H9 (cell line): ENCODE measurements around the gene KRT8. TPM values are rescaled to one million over a fixed set of nuclear protein-coding genes. Genes with fewer than 3 reads are reported as not detected.

Source experiments
- DNase-seq: peaks from one replicate; pipeline ENCODE4 v3.0.0-alpha.2; 2017
- H2AFZ ChIP-seq: one replicate; pipeline ENCODE4 v1.6.1; 2013; ENCODE audit warnings: mild to moderate bottlenecking, low read length, control low read depth, moderate library complexity
- H2AK5ac ChIP-seq: 2 replicates; pipeline ENCODE4 v1.6.1; 2013; ENCODE audit warnings: low read length, control low read depth, mixed read lengths; ENCODE audit not compliant: insufficient read length
- H2BK120ac ChIP-seq: one replicate; pipeline ENCODE4 v1.6.1; 2013; ENCODE audit warnings: low read depth, mild to moderate bottlenecking, low read length, control low read depth, inconsistent platforms; ENCODE audit not compliant: poor library complexity, severe bottlenecking
- H2BK12ac ChIP-seq: 2 replicates; pipeline ENCODE4 v1.6.1; 2013; ENCODE audit warnings: low read length, control low read depth, mixed read lengths, low read depth; ENCODE audit not compliant: insufficient read length
- H2BK15ac ChIP-seq: 2 replicates; pipeline ENCODE4 v1.6.1; 2013; ENCODE audit warnings: low read depth, low read length, control low read depth
- H2BK20ac ChIP-seq: one replicate; pipeline ENCODE4 v1.6.1; 2013; ENCODE audit warnings: low read depth, mild to moderate bottlenecking, low read length, control low read depth, inconsistent platforms; ENCODE audit not compliant: poor library complexity, severe bottlenecking
- H2BK5ac ChIP-seq: 2 replicates; pipeline ENCODE4 v1.6.1; 2013; ENCODE audit warnings: low read length, control low read depth, mixed read lengths; ENCODE audit not compliant: insufficient read length
- H3K14ac ChIP-seq: 2 replicates; pipeline ENCODE4 v1.6.1; 2013; ENCODE audit warnings: low read length, control low read depth; ENCODE audit not compliant: insufficient read depth
- H3K18ac ChIP-seq: 2 replicates; pipeline ENCODE4 v1.6.1; 2013; ENCODE audit warnings: low read depth, mild to moderate bottlenecking, mixed read lengths, low read length, control low read depth; ENCODE audit not compliant: insufficient read length
- H3K23ac ChIP-seq: 2 replicates; pipeline ENCODE4 v1.6.1; 2013; ENCODE audit warnings: low read length, control low read depth, mixed read lengths, low read depth; ENCODE audit not compliant: insufficient read length
- H3K23me2 ChIP-seq: 2 replicates; pipeline ENCODE4 v1.6.1; 2013; ENCODE audit warnings: low read depth, mild to moderate bottlenecking, mixed read lengths, low read length, control low read depth; ENCODE audit not compliant: insufficient read length, poor library complexity, severe bottlenecking
- H3K27ac ChIP-seq: 2 replicates; pipeline ENCODE4 v1.5.1; 2013; ENCODE audit warnings: low read length, control low read depth, mixed read lengths, low read depth; ENCODE audit not compliant: insufficient read length
- H3K27me3 ChIP-seq: 2 replicates; pipeline ENCODE4 v1.6.1; 2013; ENCODE audit warnings: low read length, control low read depth, inconsistent platforms; ENCODE audit not compliant: insufficient read depth
- H3K4ac ChIP-seq: 2 replicates; pipeline ENCODE4 v1.6.1; 2013; ENCODE audit warnings: low read depth, mild to moderate bottlenecking, control low read depth, inconsistent platforms, low read length, moderate library complexity
- H3K4me1 ChIP-seq: 2 replicates; pipeline ENCODE4 v1.6.1; 2013; ENCODE audit warnings: low read length, control low read depth, inconsistent platforms; ENCODE audit not compliant: insufficient read depth
- H3K4me2 ChIP-seq: 2 replicates; pipeline ENCODE4 v1.6.1; 2013; ENCODE audit warnings: low read length, control low read depth, mixed read lengths; ENCODE audit not compliant: insufficient read length, insufficient read depth
- H3K56ac ChIP-seq: 2 replicates; pipeline ENCODE4 v1.6.1; 2013; ENCODE audit warnings: low read depth, mild to moderate bottlenecking, mixed read lengths, low read length, control low read depth; ENCODE audit not compliant: insufficient read length
- H3K79me1 ChIP-seq: 2 replicates; pipeline ENCODE4 v1.6.1; 2013; ENCODE audit warnings: low read depth, mild to moderate bottlenecking, moderate library complexity, low read length, control low read depth, inconsistent platforms; ENCODE audit not compliant: insufficient read depth, poor library complexity, severe bottlenecking
- H3K79me2 ChIP-seq: 2 replicates; pipeline ENCODE4 v1.6.1; 2013; ENCODE audit warnings: low read length, control low read depth, inconsistent platforms; ENCODE audit not compliant: insufficient read depth
- H3K9ac ChIP-seq: 2 replicates; pipeline ENCODE4 v1.6.1; 2013; ENCODE audit warnings: low read length, control low read depth, mixed read lengths; ENCODE audit not compliant: insufficient read length; ENCODE audit errors: extremely low read depth
- H3K9me3 ChIP-seq: one replicate; pipeline ENCODE4 v1.6.1; 2013; ENCODE audit warnings: low read depth, low read length, inconsistent platforms; ENCODE audit not compliant: control insufficient read depth
- H3T11ph ChIP-seq: one replicate; pipeline ENCODE4 v1.6.1; 2013; ENCODE audit warnings: mild to moderate bottlenecking, low read length, control low read depth, inconsistent platforms
- H4K20me1 ChIP-seq: one replicate; pipeline ENCODE4 v1.6.1; 2013; ENCODE audit not compliant: control insufficient read depth, insufficient read length, insufficient read depth
- H4K5ac ChIP-seq: 2 replicates; pipeline ENCODE4 v1.6.1; 2013; ENCODE audit warnings: low read depth, mild to moderate bottlenecking, mixed read lengths, low read length, control low read depth; ENCODE audit not compliant: insufficient read length
- H4K8ac ChIP-seq: replicated peaks from 2 replicates; pipeline ENCODE4 v1.6.1; 2013; ENCODE audit warnings: low read length, control low read depth, mixed read lengths, low read depth; ENCODE audit not compliant: insufficient read length
- H4K91ac ChIP-seq: 2 replicates; pipeline ENCODE4 v1.6.1; 2013; ENCODE audit warnings: low read depth, mild to moderate bottlenecking, moderate library complexity, mixed read lengths, low read length, control low read depth; ENCODE audit not compliant: insufficient read length
- H3K27ac Mint-ChIP-seq, 3 experiments: 2 replicates in 2 of 3; 3 replicates in 1 of 3; pipeline ENCODE4 v1.8.0; 2020 to 2021; ENCODE audit warnings: mixed read lengths in 3 of 3, mild to moderate bottlenecking in 1 of 3, moderate library complexity in 1 of 3
- H3K27me3 Mint-ChIP-seq: 2 replicates; pipeline ENCODE4 v1.8.0; 2021; ENCODE audit warnings: low read depth, mild to moderate bottlenecking, moderate library complexity, mixed read lengths
- H3K36me3 Mint-ChIP-seq, 3 experiments: 2 replicates in 2 of 3; 3 replicates in 1 of 3; pipeline ENCODE4 v1.8.0; 2020 to 2021; ENCODE audit warnings: low read depth in 3 of 3, mixed read lengths in 3 of 3; ENCODE audit not compliant: insufficient read depth in 1 of 3
- H3K4me1 Mint-ChIP-seq, 2 experiments: 2 replicates each; pipeline ENCODE4 v1.8.0; 2020; ENCODE audit warnings: mixed read lengths in 2 of 2
- H3K4me3 Mint-ChIP-seq, 2 experiments: 2 replicates in 1 of 2; 3 replicates in 1 of 2; pipeline ENCODE4 v1.8.0; 2020 to 2021; ENCODE audit warnings: mild to moderate bottlenecking in 2 of 2, mixed read lengths in 2 of 2, moderate library complexity in 1 of 2
- H3K9me3 Mint-ChIP-seq, 2 experiments: 2 replicates in 1 of 2; 3 replicates in 1 of 2; pipeline ENCODE4 v1.8.0; 2020; ENCODE audit warnings: mild to moderate bottlenecking in 2 of 2, mixed read lengths in 2 of 2, moderate library complexity in 1 of 2
- CTCF ChIP-seq: fragments of 200-600 bp; sonication (generic); conservative IDR thresholded peaks from 3 replicates; pipeline ENCODE4 v1.8.0; 2021; ENCODE audit warnings: antibody characterized with exemption, mild to moderate bottlenecking
- WGBS: extraction: QIAGEN DNeasy Blood & Tissue Kit; methylation state at CpG from one replicate; pipeline ENCODE4 v1.1.7; 2013; ENCODE audit warnings: missing lambda C conversion rate, low lambda C conversion rate, mixed read lengths; ENCODE audit not compliant: insufficient read length; ENCODE audit errors: extremely low coverage; 5-methylcytosine and 5-hydroxymethylcytosine counted together
- total RNA-seq: library from RNA; stranded (reverse); gene quantifications from 2 replicates; pipeline ENCODE4 v1.2.1, GENCODE V29; 2021

KRT8 gene
- total RNA-seq, 1 experiment from 2014 or later = 244 TPM

GRCh38 chr12:52847335-52848102 is 57.4 kb downstream of the KRT8 start:
- no peaks in the 10 kb centered on the region for H3K79me2 ChIP-seq
- H3K4me2 ChIP-seq = no peak overlapping the region
- H2BK5ac ChIP-seq = peak overlapping the region; percentile 64
- H3K9me3 ChIP-seq = no peaks in the 10 kb centered on the region
- H2AFZ ChIP-seq = no peak overlapping the region
- H4K8ac ChIP-seq = no peak overlapping the region
- peaks cover 2% of the 10 kb centered on the region for H3K23me2 ChIP-seq
- Mint-ChIP-seq H3K27ac (no peak overlapping the region), H3K36me3 (no peaks in the 10 kb centered on the region), H3K4me1 (peaks cover 0 to 4% of the 10 kb centered on the region in 2 experiments; a peak in 1 of 4 replicates), H3K9me3 (no peaks in the 10 kb centered on the region), H3K4me3 (no peak overlapping the region), H3K27me3 (peaks cover 4% of the 10 kb centered on the region)
- no peak overlapping the region for H3K4ac ChIP-seq
- no peaks in the 10 kb centered on the region for H3K27me3 ChIP-seq
- no peak for TF ChIP-seq CTCF
- H3K23ac ChIP-seq = no peak overlapping the region
- H3K27ac ChIP-seq = no peak overlapping the region
- no peak overlapping the region for H4K5ac ChIP-seq
- no peak overlapping the region for H3K9ac ChIP-seq
- H3K18ac ChIP-seq = no peak overlapping the region
- WGBS = no CpG with 5 or more reads among the region's 12 CpGs
- no peak overlapping the region for H2AK5ac ChIP-seq
- peak; percentile 29 for DNase-seq
- no peak overlapping the region for H2BK15ac ChIP-seq
- no peak overlapping the region for H2BK120ac ChIP-seq
- H4K91ac ChIP-seq = no peak overlapping the region
- H2BK12ac ChIP-seq = no peak overlapping the region
- no peaks in the 10 kb centered on the region for H3K79me1 ChIP-seq
- H4K20me1 ChIP-seq = no peaks in the 10 kb centered on the region
- no peak overlapping the region; the same call in 1 of the 2 replicates for H3K14ac ChIP-seq
- no peaks in the 10 kb centered on the region for H3K4me1 ChIP-seq
- H2BK20ac ChIP-seq = no peak overlapping the region
- H3K56ac ChIP-seq = no peak overlapping the region
- H3T11ph ChIP-seq = no peak overlapping the region

Other genes with a start within 250 kb of the KRT8 start
- gene KRT1, start 224.7 kb downstream of the KRT8 start, total RNA-seq = not detected in 2 replicates
- gene KRT77, start 201.6 kb downstream of the KRT8 start, total RNA-seq = not detected in 2 replicates
- gene KRT76, start 127.7 kb downstream of the KRT8 start, total RNA-seq = not detected in 2 replicates
- not detected in 2 replicates for gene KRT3, start 109.0 kb downstream of the KRT8 start, total RNA-seq
- gene KRT4, start 91.0 kb downstream of the KRT8 start, total RNA-seq = not detected in 2 replicates
- gene KRT79, start 70.8 kb downstream of the KRT8 start, total RNA-seq = not detected in 2 replicates
- not detected in 2 replicates for gene KRT78, start 56.1 kb downstream of the KRT8 start, total RNA-seq
- 245 and 263 TPM in 2 replicates for gene KRT18, start 44.0 kb upstream of the KRT8 start, total RNA-seq
- gene EIF4B, start 101.4 kb upstream of the KRT8 start, total RNA-seq = 713 and 723 TPM in 2 replicates
- 3.6 and 4.5 TPM in 2 replicates for gene TNS2, start 145.0 kb upstream of the KRT8 start, total RNA-seq
- gene SPRYD3, start 174.3 kb upstream of the KRT8 start, total RNA-seq = 5.8 and 6.5 TPM in 2 replicates
- 4.2 and 5.7 TPM in 2 replicates for gene IGFBP6, start 192.6 kb upstream of the KRT8 start, total RNA-seq
- not detected in 2 replicates for gene SOAT2, start 198.4 kb upstream of the KRT8 start, total RNA-seq